Neural progenitor cell (in vitro differentiated cells): ENCODE measurements around the gene HHATL. TPM values are rescaled to one million over a fixed set of nuclear protein-coding genes. Genes with fewer than 3 reads are reported as not detected.

Experiments
- DNase-seq: peaks from one replicate; pipeline ENCODE4 v3.0.0-alpha.2; 2016; ENCODE audit warnings: low spot score
- H2AFZ ChIP-seq: fragments of 200-600 bp; sonication (generic); replicated peaks from 2 replicates; pipeline ENCODE4 v1.6.1; 2016; ENCODE audit warnings: antibody characterized with exemption
- H3F3A ChIP-seq: fragments of 200-600 bp; sonication (generic); 2 replicates; pipeline ENCODE4 v1.6.1; 2016; ENCODE audit warnings: antibody characterized with exemption, low read depth
- H3K27ac ChIP-seq: fragments of 200-600 bp; sonication (generic); 2 replicates; pipeline ENCODE4 v1.5.1; 2016; ENCODE audit warnings: mild to moderate bottlenecking
- H3K27me3 ChIP-seq: fragments of 200-600 bp; sonication (generic); 2 replicates; pipeline ENCODE4 v1.6.1; 2016; ENCODE audit warnings: mild to moderate bottlenecking, moderate library complexity
- H3K36me3 ChIP-seq: fragments of 200-600 bp; sonication (generic); 2 replicates; pipeline ENCODE4 v1.5.1; 2016
- H3K4me1 ChIP-seq: fragments of 200-600 bp; sonication (generic); 2 replicates; pipeline ENCODE4 v1.6.1; 2016; ENCODE audit warnings: mixed run types
- H3K4me2 ChIP-seq: fragments of 200-600 bp; sonication (generic); 2 replicates; pipeline ENCODE4 v1.6.1; 2016
- H3K4me3 ChIP-seq: fragments of 200-600 bp; sonication (generic); 2 replicates; pipeline ENCODE4 v1.5.1; 2016
- H3K79me2 ChIP-seq: fragments of 200-600 bp; sonication (generic); 2 replicates; pipeline ENCODE4 v1.6.1; 2016; ENCODE audit warnings: low read depth
- H3K9ac ChIP-seq: fragments of 200-600 bp; sonication (generic); 2 replicates; pipeline ENCODE4 v1.6.1; 2016
- H3K9me3 ChIP-seq: fragments of 200-600 bp; sonication (generic); 2 replicates; pipeline ENCODE4 v1.5.1; 2016; ENCODE audit warnings: low read depth
- H4K20me1 ChIP-seq: fragments of 200-600 bp; sonication (generic); 2 replicates; pipeline ENCODE4 v1.6.1; 2016; ENCODE audit warnings: low read depth
- H3K27ac Mint-ChIP-seq: 3 replicates; pipeline ENCODE4 v1.8.0; 2021; ENCODE audit warnings: mixed read lengths
- H3K27me3 Mint-ChIP-seq: 2 replicates; pipeline ENCODE4 v1.8.0; 2022; ENCODE audit warnings: low read depth, mild to moderate bottlenecking, inconsistent platforms, moderate library complexity, mixed read lengths; ENCODE audit not compliant: insufficient read depth
- H3K36me3 Mint-ChIP-seq: 3 replicates; pipeline ENCODE4 v1.8.0; 2021; ENCODE audit warnings: mixed read lengths
- H3K4me1 Mint-ChIP-seq: 3 replicates; pipeline ENCODE4 v1.8.0; 2021; ENCODE audit warnings: mixed read lengths
- H3K4me3 Mint-ChIP-seq: 3 replicates; pipeline ENCODE4 v1.8.0; 2021; ENCODE audit warnings: mild to moderate bottlenecking, moderate library complexity, mixed read lengths
- H3K9me3 Mint-ChIP-seq: 3 replicates; pipeline ENCODE4 v1.8.0; 2020; ENCODE audit warnings: mixed read lengths
- EZH2 ChIP-seq: fragments of 200-600 bp; sonication (generic); IDR thresholded peaks from 2 replicates; pipeline ENCODE4 v1.6.1; 2017; ENCODE audit warnings: antibody characterized with exemption, mild to moderate bottlenecking, moderate library complexity
- EZH2phosphoT487 ChIP-seq: fragments of 200-600 bp; sonication (generic); IDR thresholded peaks from 2 replicates; pipeline ENCODE4 v1.6.1; 2017; ENCODE audit warnings: antibody characterized with exemption
- total RNA-seq: library from RNA; depleted of rRNA; stranded (reverse); fragments of >200 nt; gene quantifications from 2 replicates; pipeline ENCODE4 v1.2.3, GENCODE V29; 2015; ENCODE audit warnings: low replicate concordance
- TF ChIP-seq, protein P1 (sequence below): fragments of 200-600 bp; sonication (generic); IDR thresholded peaks from 2 replicates; pipeline ENCODE4 v1.5.1; 2017; ENCODE audit warnings: antibody characterized with exemption, mild to moderate bottlenecking

Gene HHATL
- total RNA-seq, 1 donor from 2014 or later: not detected

GRCh38 chr3:42746455-42747450 is 44.2 kb upstream of the HHATL start:
- Histone ChIP-seq H3K9me3 (no peaks in the 10 kb centered on the region), H3K4me3 (no peak overlapping the region), H3K79me2 (no peaks in the 10 kb centered on the region), H3K4me2 (no peak overlapping the region), H3K36me3 (no peaks in the 10 kb centered on the region), H2AFZ (no peak overlapping the region), H3K27me3 (no peaks in the 10 kb centered on the region), H4K20me1 (no peaks in the 10 kb centered on the region), H3F3A (peaks cover 4% of the 10 kb centered on the region), H3K4me1 (peaks cover 16% of the 10 kb centered on the region), H3K9ac (no peak overlapping the region), H3K27ac (no peak overlapping the region)
- H3K9me3 Mint-ChIP-seq: no peaks in the 10 kb centered on the region
- H3K27me3 Mint-ChIP-seq: peaks cover 5% of the 10 kb centered on the region
- no peak overlapping the region for H3K4me3 Mint-ChIP-seq
- DNase-seq: peak; percentile 38
- H3K36me3 Mint-ChIP-seq: no peaks in the 10 kb centered on the region
- TF ChIP-seq EZH2 (no peak), EZH2phosphoT487 (no peak)
- TF ChIP-seq, protein P1, sequence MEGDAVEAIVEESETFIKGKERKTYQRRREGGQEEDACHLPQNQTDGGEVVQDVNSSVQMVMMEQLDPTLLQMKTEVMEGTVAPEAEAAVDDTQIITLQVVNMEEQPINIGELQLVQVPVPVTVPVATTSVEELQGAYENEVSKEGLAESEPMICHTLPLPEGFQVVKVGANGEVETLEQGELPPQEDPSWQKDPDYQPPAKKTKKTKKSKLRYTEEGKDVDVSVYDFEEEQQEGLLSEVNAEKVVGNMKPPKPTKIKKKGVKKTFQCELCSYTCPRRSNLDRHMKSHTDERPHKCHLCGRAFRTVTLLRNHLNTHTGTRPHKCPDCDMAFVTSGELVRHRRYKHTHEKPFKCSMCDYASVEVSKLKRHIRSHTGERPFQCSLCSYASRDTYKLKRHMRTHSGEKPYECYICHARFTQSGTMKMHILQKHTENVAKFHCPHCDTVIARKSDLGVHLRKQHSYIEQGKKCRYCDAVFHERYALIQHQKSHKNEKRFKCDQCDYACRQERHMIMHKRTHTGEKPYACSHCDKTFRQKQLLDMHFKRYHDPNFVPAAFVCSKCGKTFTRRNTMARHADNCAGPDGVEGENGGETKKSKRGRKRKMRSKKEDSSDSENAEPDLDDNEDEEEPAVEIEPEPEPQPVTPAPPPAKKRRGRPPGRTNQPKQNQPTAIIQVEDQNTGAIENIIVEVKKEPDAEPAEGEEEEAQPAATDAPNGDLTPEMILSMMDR: no peak
- H3K4me1 Mint-ChIP-seq: peaks cover 13% of the 10 kb centered on the region
- no peak overlapping the region for H3K27ac Mint-ChIP-seq

DNA sequence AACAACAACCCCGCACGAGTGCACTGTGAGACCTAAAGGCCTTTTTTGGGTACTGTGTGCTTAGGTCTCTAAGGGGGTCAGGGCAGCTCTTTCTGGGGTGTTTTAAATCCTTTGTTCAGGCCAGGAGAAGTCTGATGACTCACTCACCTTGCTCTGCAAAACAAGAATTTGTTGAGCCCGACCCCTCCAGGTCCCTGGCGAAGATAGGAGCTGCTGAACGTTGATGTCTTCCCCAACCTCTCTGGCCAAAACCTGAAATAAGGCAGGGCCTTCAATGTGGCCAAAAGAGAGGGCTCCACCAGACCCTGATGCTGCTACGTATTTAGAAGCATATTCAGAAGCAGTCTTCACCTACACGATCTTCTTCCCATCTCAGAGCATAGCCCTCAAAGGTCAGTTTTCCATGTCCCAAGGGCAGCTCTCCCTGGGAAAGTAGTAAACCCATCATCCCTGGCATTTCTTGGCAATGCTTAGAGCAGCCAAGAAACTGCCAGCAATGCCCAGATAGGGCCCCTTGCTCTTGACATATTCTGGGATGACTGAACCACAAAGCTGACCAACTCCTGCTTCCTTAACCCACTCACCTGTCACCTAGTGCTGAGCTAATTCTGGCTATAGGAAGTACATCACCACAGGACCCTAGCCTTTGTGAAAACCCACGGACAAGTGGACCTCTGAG is 43.3 kb upstream of the HHATL start:
- H3K27ac Mint-ChIP-seq: no peak overlapping the region
- Histone ChIP-seq H4K20me1 (no peaks in the 10 kb centered on the region), H3K36me3 (no peaks in the 10 kb centered on the region), H3K79me2 (no peaks in the 10 kb centered on the region), H3K4me1 (peaks cover 16% of the 10 kb centered on the region), H3K9ac (no peak overlapping the region), H3K27me3 (no peaks in the 10 kb centered on the region), H3K27ac (no peak overlapping the region), H3F3A (peaks cover 4% of the 10 kb centered on the region), H3K4me3 (no peak overlapping the region), H3K4me2 (no peak overlapping the region), H2AFZ (no peak overlapping the region), H3K9me3 (no peaks in the 10 kb centered on the region)
- no peaks in the 10 kb centered on the region for H3K36me3 Mint-ChIP-seq
- H3K4me3 Mint-ChIP-seq: no peak overlapping the region
- H3K9me3 Mint-ChIP-seq: no peaks in the 10 kb centered on the region
- TF ChIP-seq, protein P1: no peak
- TF ChIP-seq EZH2phosphoT487 (no peak), EZH2 (no peak)
- H3K4me1 Mint-ChIP-seq: peaks cover 13% of the 10 kb centered on the region
- no peak for DNase-seq
- H3K27me3 Mint-ChIP-seq: peaks cover 5% of the 10 kb centered on the region

DNA sequence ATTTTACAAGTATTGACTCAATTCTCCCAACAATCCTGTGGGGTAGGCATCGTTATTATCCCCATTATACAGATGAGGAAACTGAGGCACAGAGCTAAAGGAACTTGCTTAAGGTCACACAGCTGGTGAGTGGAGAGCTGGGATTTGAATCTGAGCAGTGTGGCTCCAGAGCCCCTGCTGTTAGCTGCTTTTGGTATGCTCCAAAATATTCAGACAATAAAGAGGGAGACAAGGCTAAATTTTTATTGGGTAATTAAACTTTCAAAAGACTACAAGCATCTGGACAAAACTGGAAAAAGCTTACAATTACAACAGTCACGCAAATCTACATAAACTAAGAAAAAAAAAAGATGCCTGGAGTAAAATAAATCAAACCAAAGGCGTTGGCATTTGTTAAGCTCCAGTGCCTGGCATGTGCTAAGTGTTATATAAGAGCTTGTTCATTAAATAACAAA is 42.7 kb upstream of the HHATL start:
- Histone ChIP-seq H3F3A (peaks cover 4% of the 10 kb centered on the region), H4K20me1 (no peaks in the 10 kb centered on the region), H3K36me3 (no peaks in the 10 kb centered on the region), H3K27me3 (no peaks in the 10 kb centered on the region), H3K9ac (no peak overlapping the region), H3K27ac (no peak overlapping the region), H3K9me3 (no peaks in the 10 kb centered on the region), H3K4me3 (no peak overlapping the region), H3K4me1 (peaks cover 16% of the 10 kb centered on the region), H3K79me2 (no peaks in the 10 kb centered on the region), H3K4me2 (no peak overlapping the region), H2AFZ (no peak overlapping the region)
- Mint-ChIP-seq H3K27me3 (peaks cover 5% of the 10 kb centered on the region), H3K4me1 (peaks cover 13% of the 10 kb centered on the region), H3K27ac (no peak overlapping the region), H3K4me3 (no peak overlapping the region), H3K9me3 (no peaks in the 10 kb centered on the region), H3K36me3 (no peaks in the 10 kb centered on the region)
- TF ChIP-seq EZH2: no peak
- TF ChIP-seq EZH2phosphoT487: no peak
- TF ChIP-seq, protein P1: no peak
- no peak for DNase-seq
